ENCODE data around the gene FAM20C.

Gene FAM20C

GRCh38 chr7:245574-246295 lies 53.4 kb downstream of the FAM20C start:
- no peak for DNase-seq (ENCODE audit: low read depth)

GRCh38 chr7:246451-246850 lies 54.1 kb downstream of the FAM20C start:
- DNase-seq (ENCODE audit: low read depth): no peak

- no peak for DNase-seq (ENCODE audit: low read depth)
Observed at GRCh38 chr7:247181-247580, 54.8 kb downstream of the FAM20C start.

- DNase-seq (ENCODE audit: low read depth): no peak
Observed at GRCh38 chr7:247636-248035, 55.3 kb downstream of the FAM20C start.

GRCh38 chr7:248732-249435 lies 56.5 kb downstream of the FAM20C start:
- no peak for DNase-seq (ENCODE audit: low read depth)

GRCh38 chr7:249989-250388 lies 57.6 kb downstream of the FAM20C start:
- DNase-seq (ENCODE audit: low read depth): no peak

GRCh38 chr7:250523-250922 lies 58.2 kb downstream of the FAM20C start:
- no peak for DNase-seq (ENCODE audit: low read depth)

GRCh38 chr7:251005-251404 lies 58.6 kb downstream of the FAM20C start:
- DNase-seq (ENCODE audit: low read depth): no peak

GRCh38 chr7:251446-252175 lies 59.2 kb downstream of the FAM20C start:
- DNase-seq (ENCODE audit: low read depth): no peak

- DNase-seq (ENCODE audit: low read depth): no peak
Observed at GRCh38 chr7:252216-252965, 60.0 kb downstream of the FAM20C start.

- no peak for DNase-seq (ENCODE audit: low read depth)
Observed at GRCh38 chr7:252981-253380, 60.6 kb downstream of the FAM20C start.

GRCh38 chr7:253581-254336 lies 61.4 kb downstream of the FAM20C start:
- no peak for DNase-seq (ENCODE audit: low read depth)

- DNase-seq (ENCODE audit: low read depth): no peak
Observed at GRCh38 chr7:254337-255037, 62.1 kb downstream of the FAM20C start.

GRCh38 chr7:255038-255435 lies 62.7 kb downstream of the FAM20C start:
- no peak for DNase-seq (ENCODE audit: low read depth)

GRCh38 chr7:255721-256361 lies 63.5 kb downstream of the FAM20C start:
- DNase-seq (ENCODE audit: low read depth): no peak

- no peak for DNase-seq (ENCODE audit: low read depth)
Observed at GRCh38 chr7:256461-256940, 64.1 kb downstream of the FAM20C start.

- DNase-seq (ENCODE audit: low read depth): no peak
Observed at GRCh38 chr7:256981-257646, 64.7 kb downstream of the FAM20C start.

- no peak for DNase-seq (ENCODE audit: low read depth)
Observed at GRCh38 chr7:257647-257992, 65.2 kb downstream of the FAM20C start.

GRCh38 chr7:258476-259190 lies 66.3 kb downstream of the FAM20C start:
- no peak for DNase-seq (ENCODE audit: low read depth)
